OCI-LY1 (cell line): ENCODE results near the gene HSP90AB1.

Source experiments
- EZH2 ChIP-seq: fragments of 200-600 bp; sonication (generic), shearing (Covaris generic); IDR thresholded peaks from 2 replicates; pipeline ENCODE4 v1.8.0; 2017; ENCODE audit warnings: borderline replicate concordance, mixed run types, mild to moderate bottlenecking, antibody characterized with exemption, low read length, moderate library complexity, mixed read lengths
- TF ChIP-seq, protein P1 (sequence below): fragments of 200-600 bp; sonication (generic), shearing (Covaris generic); IDR thresholded peaks from 2 replicates; pipeline ENCODE4 v1.5.1; 2017; ENCODE audit warnings: mild to moderate bottlenecking, antibody characterized with exemption, low read length, moderate library complexity, mixed read lengths

DNA sequence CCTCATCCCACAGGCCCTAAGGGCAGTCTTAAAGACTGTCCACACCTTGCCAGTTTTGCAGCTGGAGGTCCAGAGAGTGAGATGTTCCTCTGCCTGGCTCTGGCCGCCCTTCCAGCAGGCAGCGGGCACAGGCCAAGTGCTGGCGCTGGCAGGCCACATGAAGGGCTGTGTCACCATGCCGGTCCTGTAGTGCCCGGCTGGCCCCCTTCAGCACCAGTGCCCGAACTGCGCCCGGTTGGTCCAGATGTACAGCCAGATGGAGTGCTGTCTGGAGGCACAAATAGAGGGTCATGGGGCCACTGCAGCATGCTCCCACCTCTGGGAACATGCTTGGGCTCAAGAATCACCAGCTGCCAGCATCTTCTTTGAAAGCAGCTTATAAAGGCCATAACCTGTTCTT lies 14.7 kb downstream of the HSP90AB1 start:
- TF ChIP-seq, protein P1, sequence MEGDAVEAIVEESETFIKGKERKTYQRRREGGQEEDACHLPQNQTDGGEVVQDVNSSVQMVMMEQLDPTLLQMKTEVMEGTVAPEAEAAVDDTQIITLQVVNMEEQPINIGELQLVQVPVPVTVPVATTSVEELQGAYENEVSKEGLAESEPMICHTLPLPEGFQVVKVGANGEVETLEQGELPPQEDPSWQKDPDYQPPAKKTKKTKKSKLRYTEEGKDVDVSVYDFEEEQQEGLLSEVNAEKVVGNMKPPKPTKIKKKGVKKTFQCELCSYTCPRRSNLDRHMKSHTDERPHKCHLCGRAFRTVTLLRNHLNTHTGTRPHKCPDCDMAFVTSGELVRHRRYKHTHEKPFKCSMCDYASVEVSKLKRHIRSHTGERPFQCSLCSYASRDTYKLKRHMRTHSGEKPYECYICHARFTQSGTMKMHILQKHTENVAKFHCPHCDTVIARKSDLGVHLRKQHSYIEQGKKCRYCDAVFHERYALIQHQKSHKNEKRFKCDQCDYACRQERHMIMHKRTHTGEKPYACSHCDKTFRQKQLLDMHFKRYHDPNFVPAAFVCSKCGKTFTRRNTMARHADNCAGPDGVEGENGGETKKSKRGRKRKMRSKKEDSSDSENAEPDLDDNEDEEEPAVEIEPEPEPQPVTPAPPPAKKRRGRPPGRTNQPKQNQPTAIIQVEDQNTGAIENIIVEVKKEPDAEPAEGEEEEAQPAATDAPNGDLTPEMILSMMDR = no peak
- no peak for TF ChIP-seq EZH2
